GM13977 (cell line): ENCODE data around the gene PYM1.

Source experiments
- DNase-seq: peaks from one replicate; pipeline ENCODE4 v3.0.0; 2012; ENCODE audit warnings: low spot score
- in situ Hi-C: fragments of 300-500 bp; cut with MboI; formaldehyde crosslinking; loops from one replicate; pipeline ENCODE4 v1.12.0; 2022; ENCODE audit warnings: low sequenced_read_pairs, low pct_unique_long_range_greater_than_20kb, mixed read lengths, inconsistent platforms; ENCODE audit not compliant: unreplicated experiment
- TF ChIP-seq, protein P1 (sequence below): IDR thresholded peaks from 2 replicates; pipeline ENCODE4 v1.5.1; 2012; ENCODE audit warnings: mild to moderate bottlenecking, control low read depth; ENCODE audit not compliant: insufficient read depth; ENCODE audit errors: extremely low read depth, missing control alignments

Gene PYM1

GRCh38 chr12:55899082-55899481 is 28.6 kb downstream of the PYM1 start:
- TF ChIP-seq, protein P1, sequence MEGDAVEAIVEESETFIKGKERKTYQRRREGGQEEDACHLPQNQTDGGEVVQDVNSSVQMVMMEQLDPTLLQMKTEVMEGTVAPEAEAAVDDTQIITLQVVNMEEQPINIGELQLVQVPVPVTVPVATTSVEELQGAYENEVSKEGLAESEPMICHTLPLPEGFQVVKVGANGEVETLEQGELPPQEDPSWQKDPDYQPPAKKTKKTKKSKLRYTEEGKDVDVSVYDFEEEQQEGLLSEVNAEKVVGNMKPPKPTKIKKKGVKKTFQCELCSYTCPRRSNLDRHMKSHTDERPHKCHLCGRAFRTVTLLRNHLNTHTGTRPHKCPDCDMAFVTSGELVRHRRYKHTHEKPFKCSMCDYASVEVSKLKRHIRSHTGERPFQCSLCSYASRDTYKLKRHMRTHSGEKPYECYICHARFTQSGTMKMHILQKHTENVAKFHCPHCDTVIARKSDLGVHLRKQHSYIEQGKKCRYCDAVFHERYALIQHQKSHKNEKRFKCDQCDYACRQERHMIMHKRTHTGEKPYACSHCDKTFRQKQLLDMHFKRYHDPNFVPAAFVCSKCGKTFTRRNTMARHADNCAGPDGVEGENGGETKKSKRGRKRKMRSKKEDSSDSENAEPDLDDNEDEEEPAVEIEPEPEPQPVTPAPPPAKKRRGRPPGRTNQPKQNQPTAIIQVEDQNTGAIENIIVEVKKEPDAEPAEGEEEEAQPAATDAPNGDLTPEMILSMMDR = no peak
- DNase-seq = no peak
- in situ Hi-C loops = no loop called here

- TF ChIP-seq, protein P1 = no peak
- DNase-seq = no peak
- in situ Hi-C loops = no loop called here
These were observed 34.0 kb downstream of the PYM1 start for GRCh38 chr12:55893723-55894122.

DNA sequence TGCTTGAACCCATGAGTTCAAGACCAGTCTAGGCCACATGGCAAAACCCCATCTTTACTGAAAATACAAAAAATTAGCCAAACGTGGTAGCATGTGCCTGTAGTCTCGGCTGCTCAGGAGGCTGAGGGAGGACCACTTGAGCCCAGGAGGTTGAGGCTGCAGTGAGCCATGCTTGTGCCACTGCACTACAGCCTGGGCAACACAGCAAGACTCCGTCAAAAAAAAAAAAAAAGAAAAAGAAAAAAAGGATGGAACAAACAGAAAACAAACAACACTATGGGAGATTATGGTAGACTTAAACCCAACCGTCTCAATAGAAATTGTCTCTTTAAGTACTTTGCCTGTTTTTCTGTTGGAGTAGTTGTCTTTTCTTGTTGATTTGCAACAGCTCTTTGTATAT is 36.4 kb downstream of the PYM1 start:
- TF ChIP-seq, protein P1 = no peak
- no peak for DNase-seq
- in situ Hi-C loops = no loop called here

- DNase-seq = no peak
- in situ Hi-C loops = no loop called here
- TF ChIP-seq, protein P1 = no peak
These were observed 42.6 kb downstream of the PYM1 start for GRCh38 chr12:55885113-55885512.

- in situ Hi-C loops = no loop called here
- no peak for DNase-seq
- TF ChIP-seq, protein P1 = no peak
These were observed 49.9 kb downstream of the PYM1 start for GRCh38 chr12:55877824-55878223.

GRCh38 chr12:55875704-55876467 is 51.8 kb downstream of the PYM1 start:
- TF ChIP-seq, protein P1 = no peak
- DNase-seq = no peak
- in situ Hi-C loops = no loop called here
